PC-3 (cell line): ENCODE measurements around the gene SLC8A2. TPM values are rescaled to one million over a fixed set of nuclear protein-coding genes. Genes with fewer than 3 reads are reported as not detected.

ENCODE experiments used
- ATAC-seq: fragments of 200-7000 bp; cut with Tn5 transposase; 2 replicates; pipeline ENCODE4 v1.9.1; 2020; ENCODE audit warnings: mild to moderate bottlenecking, moderate library complexity
- BruUV-seq: library from RNA; stranded (reverse); fragments of 400-500 nt; replicated peaks from 2 replicates; lab custom pipeline; 2021; lab: Mats Ljungman, UMichigan
- CTCF ChIA-PET: fragments of 300-600 bp; sonication (Branson Sonifier 250); formaldehyde crosslinking; loops from one replicate; lab custom pipeline; 2022; ENCODE audit warnings: antibody characterized with exemption; lab: Charles Lee
- POLR2A ChIA-PET: fragments of 300-600 bp; sonication (Branson Sonifier 250); formaldehyde crosslinking; loops from one replicate; lab custom pipeline; 2022; ENCODE audit warnings: antibody characterized with exemption; ENCODE audit not compliant: unreplicated experiment; lab: Charles Lee
- DNase-seq: peaks from one replicate; pipeline ENCODE4 v3.0.0-alpha.2; 2015
- H2AFZ ChIP-seq: fragments of 300-600 bp; sonication (generic); 2 replicates; pipeline ENCODE4 v1.6.0; 2016; ENCODE audit warnings: antibody characterized with exemption, low read length
- H3F3A ChIP-seq: fragments of 300-600 bp; sonication (generic); one replicate; pipeline ENCODE4 v1.6.0; 2017; ENCODE audit warnings: antibody characterized with exemption, low read length, control low read depth, mild to moderate bottlenecking; ENCODE audit not compliant: unreplicated experiment
- H3K27ac ChIP-seq: fragments of 300-600 bp; sonication (generic); 2 replicates; pipeline ENCODE4 v1.5.1; 2016; ENCODE audit warnings: mild to moderate bottlenecking, low read length
- H3K27me3 ChIP-seq: fragments of 300-600 bp; sonication (generic); 2 replicates; pipeline ENCODE4 v1.6.1; 2016; ENCODE audit warnings: low read length, mixed read lengths
- H3K36me3 ChIP-seq: fragments of 300-600 bp; sonication (generic); 2 replicates; pipeline ENCODE4 v1.6.1; 2016; ENCODE audit warnings: low read depth, mixed run types, low read length, mixed read lengths
- H3K4me1 ChIP-seq: fragments of 300-600 bp; sonication (generic); 2 replicates; pipeline ENCODE4 v1.5.1; 2016; ENCODE audit warnings: low read length; ENCODE audit not compliant: insufficient read depth
- H3K4me2 ChIP-seq: fragments of 300-600 bp; sonication (generic); 2 replicates; pipeline ENCODE4 v1.6.0; 2016; ENCODE audit warnings: low read length
- H3K4me3 ChIP-seq: fragments of 300-600 bp; sonication (generic); 2 replicates; pipeline ENCODE4 v1.5.1; 2016; ENCODE audit warnings: mild to moderate bottlenecking, low read length, mixed read lengths
- H3K79me2 ChIP-seq: fragments of 300-600 bp; sonication (generic); 2 replicates; pipeline ENCODE4 v1.6.1; 2017; ENCODE audit warnings: low read length, mixed read lengths
- H3K9ac ChIP-seq: fragments of 300-600 bp; sonication (generic); 2 replicates; pipeline ENCODE4 v1.6.0; 2016; ENCODE audit warnings: mild to moderate bottlenecking, low read length
- H3K9me2 ChIP-seq: fragments of 300-600 bp; sonication (generic); replicated peaks from 2 replicates; pipeline ENCODE4 v1.6.1; 2016; ENCODE audit warnings: mixed run types, low read length, mixed read lengths
- H3K9me3 ChIP-seq: fragments of 300-600 bp; sonication (generic); 2 replicates; pipeline ENCODE4 v1.6.1; 2016; ENCODE audit warnings: low read length, mixed read lengths
- H4K20me1 ChIP-seq: fragments of 300-600 bp; sonication (generic); 2 replicates; pipeline ENCODE4 v1.6.1; 2016; ENCODE audit warnings: low read length, mixed read lengths
- CTCF ChIP-seq: fragments of 300-600 bp; sonication (generic); conservative IDR thresholded peaks from 2 replicates; pipeline ENCODE4 v1.5.1; 2017; ENCODE audit warnings: antibody characterized with exemption, low read depth, mild to moderate bottlenecking, low read length
- EZH2 ChIP-seq: fragments of 300-600 bp; sonication (generic); IDR thresholded peaks from one replicate; pipeline ENCODE4 v1.6.1; 2017; ENCODE audit warnings: antibody characterized with exemption, mild to moderate bottlenecking, low read length; ENCODE audit not compliant: unreplicated experiment
- EZH2phosphoT487 ChIP-seq: fragments of 300-600 bp; sonication (generic); IDR thresholded peaks from 2 replicates; pipeline ENCODE4 v1.6.1; 2018; ENCODE audit warnings: mild to moderate bottlenecking, antibody characterized with exemption, low read length, borderline replicate concordance
- intact Hi-C: fragments of 100-400 bp; cut with micrococcal nuclease; formaldehyde crosslinking; loops from 2 replicates; pipeline ENCODE4 v1.9.0; 2023
- total RNA-seq: library from RNA; depleted of rRNA; stranded (reverse); fragments of >200 nt; gene quantifications from 2 replicates; pipeline ENCODE4 v1.2.3, GENCODE V29; 2014

SLC8A2 gene
- total RNA-seq, 1 experiment from 2014 or later, result 0.33 TPM

GRCh38 chr19:47497821-47498520 lies 26.3 kb upstream of the SLC8A2 start:
- Histone ChIP-seq H3K4me2 (no peak overlapping the region), H3K27me3 (no peaks in the 10 kb centered on the region), H3K9ac (no peak overlapping the region), H3K9me3 (no peaks in the 10 kb centered on the region), H3K4me1 (no peaks in the 10 kb centered on the region), H3K36me3 (no peaks in the 10 kb centered on the region; the same call in 1 of the 2 replicates), H3K27ac (no peak overlapping the region), H3K4me3 (no peak overlapping the region), H3F3A (no peaks in the 10 kb centered on the region), H3K79me2 (no peaks in the 10 kb centered on the region), H3K9me2 (no peaks in the 10 kb centered on the region), H4K20me1 (no peaks in the 10 kb centered on the region), H2AFZ (no peak overlapping the region)
- intact Hi-C loops, result no loop called here
- no peak for ATAC-seq
- BruUV-seq, result no TSS peak
- ChIA-PET POLR2A (no interaction called here), CTCF (no interaction called here)
- DNase-seq, result no peak
- no peak for TF ChIP-seq EZH2
- TF ChIP-seq EZH2phosphoT487, result no peak
- no peak for TF ChIP-seq CTCF

- H3K9ac ChIP-seq, result no peak overlapping the region
- no peaks in the 10 kb centered on the region for H3F3A ChIP-seq
- no peaks in the 10 kb centered on the region; the same call in 1 of the 2 replicates for H3K36me3 ChIP-seq
- H3K27me3 ChIP-seq, result no peaks in the 10 kb centered on the region
- intact Hi-C loops, result no loop called here
- H4K20me1 ChIP-seq, result no peaks in the 10 kb centered on the region
- ATAC-seq (no peak), DNase-seq (no peak)
- no peak overlapping the region for H2AFZ ChIP-seq
- no peaks in the 10 kb centered on the region for H3K4me1 ChIP-seq
- H3K9me2 ChIP-seq, result no peaks in the 10 kb centered on the region
- no peaks in the 10 kb centered on the region for H3K9me3 ChIP-seq
- no peak overlapping the region for H3K27ac ChIP-seq
- no peak overlapping the region for H3K4me2 ChIP-seq
- TF ChIP-seq EZH2phosphoT487 (no peak), CTCF (no peak), EZH2 (no peak)
- BruUV-seq, result no TSS peak
- CTCF ChIA-PET, result no interaction called here
- POLR2A ChIA-PET, result no interaction called here
- no peaks in the 10 kb centered on the region for H3K79me2 ChIP-seq
- H3K4me3 ChIP-seq, result no peak overlapping the region
Observed at GRCh38 chr19:47497050-47497766, 25.5 kb upstream of the SLC8A2 start.
